CD4-positive, alpha-beta T cell treated with Interleukin-21 for 1 hour (primary cell): ENCODE measurements around the gene DCAF15.
A peak's percentile ranks its signal among the peaks of the same experiment; 100 is the strongest.
"Not testable (repeated sequence)": the region's sequence is repeated elsewhere in the genome, so short reads cannot be mapped to it uniquely, and the experiment has no call there.

Experiments used
- DNase-seq: peaks from one replicate; pipeline ENCODE4 v3.0.0-alpha.2; 2020

DCAF15 gene, protein sequence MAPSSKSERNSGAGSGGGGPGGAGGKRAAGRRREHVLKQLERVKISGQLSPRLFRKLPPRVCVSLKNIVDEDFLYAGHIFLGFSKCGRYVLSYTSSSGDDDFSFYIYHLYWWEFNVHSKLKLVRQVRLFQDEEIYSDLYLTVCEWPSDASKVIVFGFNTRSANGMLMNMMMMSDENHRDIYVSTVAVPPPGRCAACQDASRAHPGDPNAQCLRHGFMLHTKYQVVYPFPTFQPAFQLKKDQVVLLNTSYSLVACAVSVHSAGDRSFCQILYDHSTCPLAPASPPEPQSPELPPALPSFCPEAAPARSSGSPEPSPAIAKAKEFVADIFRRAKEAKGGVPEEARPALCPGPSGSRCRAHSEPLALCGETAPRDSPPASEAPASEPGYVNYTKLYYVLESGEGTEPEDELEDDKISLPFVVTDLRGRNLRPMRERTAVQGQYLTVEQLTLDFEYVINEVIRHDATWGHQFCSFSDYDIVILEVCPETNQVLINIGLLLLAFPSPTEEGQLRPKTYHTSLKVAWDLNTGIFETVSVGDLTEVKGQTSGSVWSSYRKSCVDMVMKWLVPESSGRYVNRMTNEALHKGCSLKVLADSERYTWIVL

DNA sequence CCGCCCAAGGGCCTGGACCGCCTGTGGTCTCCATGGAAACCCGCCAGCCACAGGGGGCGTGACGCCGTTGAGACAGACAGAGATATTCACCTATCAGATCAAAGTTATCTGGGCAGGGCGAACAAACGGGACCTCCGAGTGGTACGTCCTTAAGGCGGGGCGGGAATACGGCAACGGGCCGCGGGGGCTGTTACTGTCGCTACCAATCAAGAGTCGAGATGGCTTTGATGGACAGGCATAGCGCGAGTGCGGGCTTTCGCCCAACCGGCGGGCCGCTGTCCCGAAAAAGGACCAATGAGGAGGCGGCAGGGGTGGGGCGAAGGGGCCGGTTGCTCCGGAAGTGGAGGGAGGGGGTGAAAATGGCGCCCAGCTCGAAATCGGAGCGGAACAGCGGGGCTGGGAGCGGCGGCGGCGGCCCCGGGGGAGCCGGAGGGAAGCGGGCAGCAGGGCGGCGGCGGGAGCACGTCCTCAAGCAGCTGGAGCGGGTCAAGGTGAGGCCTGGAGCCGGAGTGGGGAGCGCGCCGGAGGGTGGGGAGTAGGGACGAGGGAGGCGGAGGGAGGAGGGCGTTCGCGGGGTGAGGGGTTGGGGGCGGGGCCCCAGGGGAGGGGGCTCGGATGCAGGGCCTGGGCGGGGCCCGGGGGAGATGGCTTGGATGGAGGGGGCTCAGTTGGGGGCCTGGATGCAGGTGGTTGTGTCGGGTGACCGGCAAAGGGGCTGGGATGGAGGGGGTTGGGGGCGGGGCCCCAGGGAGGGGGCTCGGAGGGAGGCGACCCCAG, at the start of gene DCAF15:
TSS of gene DCAF15 (plus strand) at position 356 of the 777 bp plus-strand sequence. CDS start at position 360, 4 bp downstream.
- peak; percentile 100 for DNase-seq

DNA sequence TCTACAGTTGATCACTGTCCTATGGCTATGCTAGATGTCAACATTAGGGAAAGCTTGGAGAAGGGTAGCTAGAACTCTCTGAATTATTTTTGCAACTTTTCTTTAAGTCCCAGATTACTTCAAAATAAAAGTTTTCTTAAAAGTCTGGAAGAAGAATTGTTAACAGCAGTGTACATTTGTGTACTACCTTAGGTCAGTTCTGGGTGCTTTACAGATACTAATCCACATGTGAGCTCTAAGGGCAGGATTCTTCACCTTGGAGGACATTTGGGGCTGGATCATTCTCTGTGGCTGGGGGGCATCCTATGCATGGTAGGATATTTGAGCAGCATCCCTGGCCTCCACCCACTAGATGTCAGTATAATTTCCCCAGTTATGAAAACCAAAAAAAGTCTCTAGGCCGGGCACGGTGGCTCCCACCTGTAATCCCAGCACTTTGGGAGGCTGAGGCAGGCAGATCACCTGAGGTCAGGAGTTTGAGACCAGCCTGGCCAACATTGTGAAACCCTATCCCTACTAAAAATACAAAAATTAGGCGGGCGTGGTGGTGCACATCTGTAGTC, 49.2 kb upstream of the DCAF15 start:
- DNase-seq, result peak; percentile 58

GRCh38 chr19:13905634-13906520, 46.4 kb upstream of the DCAF15 start, which contains the start of the genes BRME1 and CC2D1A:
Gene BRME1 (minus strand): TSS chr19:13906117. CDS start chr19:13904892, 1,225 bp downstream.
Gene CC2D1A (plus strand): TSS chr19:13906201. CDS start chr19:13906442, 241 bp downstream.
- DNase-seq, result peak; percentile 95

GRCh38 chr19:13906521-13906904, 45.8 kb upstream of the DCAF15 start:
- DNase-seq, result peak; percentile 39

DNA sequence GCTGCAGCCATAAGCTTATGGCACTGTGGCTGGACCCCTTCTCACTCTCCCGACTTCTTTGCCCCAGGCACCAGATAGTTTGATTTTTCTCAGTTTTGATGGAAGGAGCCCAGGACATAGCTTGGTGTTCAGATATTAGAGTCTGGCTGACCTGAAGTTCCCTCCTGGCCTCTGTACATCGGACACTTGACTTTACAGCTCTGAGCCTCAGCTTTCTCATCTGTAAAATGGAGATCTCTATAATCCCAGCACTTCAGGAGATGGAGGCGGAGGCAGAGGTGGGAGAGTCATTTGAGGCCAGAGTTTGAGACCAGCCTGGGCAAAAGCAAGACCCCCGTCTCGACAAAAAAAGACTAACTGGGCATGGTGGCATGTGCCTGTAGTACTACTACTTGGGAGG, 45.4 kb upstream of the DCAF15 start:
- no peak for DNase-seq

GRCh38 chr19:13908674-13909073, 43.6 kb upstream of the DCAF15 start:
- no peak for DNase-seq

- no peak for DNase-seq
Observed at GRCh38 chr19:13909430-13909829, 42.9 kb upstream of the DCAF15 start.

DNA sequence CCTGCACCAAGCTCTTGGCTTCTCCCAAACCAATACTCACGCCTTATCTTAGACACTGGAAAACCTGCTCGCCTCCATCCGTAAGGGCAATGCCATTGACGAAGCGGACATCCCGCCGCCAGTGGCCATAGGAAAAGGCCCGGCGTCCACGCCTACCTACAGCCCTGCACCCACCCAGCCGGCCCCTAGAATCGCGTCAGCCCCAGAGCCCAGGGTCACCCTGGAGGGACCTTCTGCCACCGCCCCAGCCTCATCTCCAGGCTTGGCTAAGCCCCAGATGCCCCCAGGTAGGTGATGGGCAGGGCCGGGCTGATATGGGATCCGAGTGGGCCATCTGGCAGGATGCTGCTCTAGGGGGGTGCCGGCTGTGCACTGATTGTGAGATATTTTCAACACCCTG, 39.0 kb upstream of the DCAF15 start:
- no peak for DNase-seq

GRCh38 chr19:13914777-13915176, 37.5 kb upstream of the DCAF15 start:
- no peak for DNase-seq

GRCh38 chr19:13917888-13918406, 34.4 kb upstream of the DCAF15 start:
- DNase-seq, result no peak

GRCh38 chr19:13918726-13919411, 33.4 kb upstream of the DCAF15 start:
- no peak for DNase-seq

GRCh38 chr19:13920524-13920923, 31.8 kb upstream of the DCAF15 start:
- DNase-seq, result no peak

- peak; percentile 38 for DNase-seq
Observed at GRCh38 chr19:13920940-13921747, 31.2 kb upstream of the DCAF15 start.

- not testable (repeated sequence) for DNase-seq
Observed at GRCh38 chr19:13922118-13922517, 30.2 kb upstream of the DCAF15 start.

GRCh38 chr19:13923194-13923987, 28.9 kb upstream of the DCAF15 start:
- DNase-seq, result no peak

- no peak for DNase-seq
Observed at GRCh38 chr19:13926010-13926409, 26.3 kb upstream of the DCAF15 start.

GRCh38 chr19:13926715-13927114, 25.6 kb upstream of the DCAF15 start:
- no peak for DNase-seq

DNA sequence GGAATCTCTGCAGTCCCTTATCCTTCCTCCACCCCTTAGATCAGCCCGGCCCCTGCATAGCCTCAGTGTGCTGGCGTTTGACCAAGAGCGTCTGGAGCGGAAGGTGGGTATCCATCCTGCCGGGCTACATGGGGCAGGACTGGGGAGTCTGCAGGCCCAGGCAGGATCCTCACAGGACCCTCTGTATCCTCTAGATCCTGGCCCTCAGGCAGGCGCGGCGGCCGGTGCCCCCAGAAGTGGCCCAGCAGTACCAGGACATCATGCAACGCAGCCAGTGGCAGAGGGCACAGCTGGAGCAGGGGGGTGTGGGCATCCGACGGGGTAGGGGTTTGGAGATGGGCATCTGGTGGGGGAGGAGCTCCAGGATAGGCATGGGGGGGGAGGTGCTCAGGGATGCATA, 23.0 kb upstream of the DCAF15 start:
- no peak for DNase-seq

GRCh38 chr19:13929956-13930355, 22.4 kb upstream of the DCAF15 start:
- DNase-seq, result no peak
